Kidney capillary endothelial cell (primary cell): ENCODE measurements around the gene AHCYL1.
"Not testable (repeated sequence)": the region's sequence is repeated elsewhere in the genome, so short reads cannot be mapped to it uniquely, and the experiment has no call there.

Source experiments
- DNase-seq: peaks from one replicate; pipeline ENCODE4 v3.0.0-alpha.2; 2018; ENCODE audit warnings: low spot score

AHCYL1 gene

GRCh38 chr1:109984456-109985246, at the start of gene AHCYL1:
AHCYL1 (plus strand) TSS chr1:109984765; CDS start chr1:109985053, 288 bp downstream.
- peak; percentile 98 for DNase-seq

- DNase-seq, result no peak
Measured at GRCh38 chr1:109935451-109935900, 49.1 kb upstream of the AHCYL1 start.

DNA sequence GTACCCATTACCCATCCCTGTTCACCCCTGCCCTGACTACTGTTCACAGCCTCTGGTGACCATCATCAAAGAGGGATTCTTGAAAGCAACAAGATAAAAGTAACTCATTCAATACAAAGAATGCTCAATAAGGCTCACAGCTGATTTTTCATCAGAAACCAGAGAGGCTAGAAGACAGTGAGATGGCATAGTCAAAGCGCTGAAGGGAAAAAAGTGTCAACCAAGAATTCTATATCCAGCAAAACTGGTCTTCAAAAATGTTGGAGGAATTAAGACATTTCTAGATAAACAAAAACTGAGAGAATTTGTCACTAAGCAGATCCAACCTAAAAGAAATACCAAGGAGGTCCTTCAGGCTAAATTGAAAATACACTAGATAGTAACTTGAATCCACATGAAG, 46.8 kb upstream of the AHCYL1 start:
- no peak for DNase-seq

DNA sequence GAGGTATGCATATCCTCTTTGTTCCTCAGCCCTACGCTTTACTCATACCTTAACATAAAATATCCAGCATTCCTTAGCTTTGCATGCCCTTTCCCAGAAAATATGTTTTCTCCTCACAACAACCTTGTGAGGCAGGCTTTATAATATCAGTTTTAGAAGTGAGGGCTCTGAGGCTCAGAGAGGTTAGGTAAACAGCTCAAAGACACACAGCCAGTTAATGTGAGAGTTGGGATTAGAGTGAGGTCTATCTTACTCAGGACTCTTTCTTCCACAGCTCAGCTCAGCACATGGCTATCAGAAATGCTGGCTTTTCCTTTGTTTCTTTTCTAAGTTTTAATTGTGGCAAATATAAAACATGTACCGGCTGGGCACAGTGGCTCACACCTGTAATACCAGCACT, 46.0 kb upstream of the AHCYL1 start:
- no peak for DNase-seq

DNA sequence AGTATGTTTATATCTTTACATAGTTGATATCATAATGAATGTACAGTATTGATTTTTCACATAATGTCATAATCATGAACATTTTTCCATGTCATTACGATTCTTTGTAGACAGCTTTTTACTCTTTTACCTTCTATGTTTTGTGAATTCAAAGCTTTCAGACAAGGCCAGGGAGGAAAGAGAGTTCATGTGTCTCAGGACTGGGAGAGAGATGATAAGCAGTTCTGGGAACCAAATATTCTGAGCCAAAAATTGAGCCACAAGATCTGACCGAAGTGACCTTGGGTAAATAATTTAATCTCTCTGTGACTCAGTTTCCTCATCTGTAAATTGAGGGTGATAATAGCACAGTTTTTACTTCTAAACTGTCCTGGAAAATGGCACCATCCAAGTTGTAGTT, 42.1 kb upstream of the AHCYL1 start:
- no peak for DNase-seq

GRCh38 chr1:109944541-109944940, 40.0 kb upstream of the AHCYL1 start:
- no peak for DNase-seq

- DNase-seq, result no peak
Measured at GRCh38 chr1:109946511-109946910, 38.1 kb upstream of the AHCYL1 start.

DNA sequence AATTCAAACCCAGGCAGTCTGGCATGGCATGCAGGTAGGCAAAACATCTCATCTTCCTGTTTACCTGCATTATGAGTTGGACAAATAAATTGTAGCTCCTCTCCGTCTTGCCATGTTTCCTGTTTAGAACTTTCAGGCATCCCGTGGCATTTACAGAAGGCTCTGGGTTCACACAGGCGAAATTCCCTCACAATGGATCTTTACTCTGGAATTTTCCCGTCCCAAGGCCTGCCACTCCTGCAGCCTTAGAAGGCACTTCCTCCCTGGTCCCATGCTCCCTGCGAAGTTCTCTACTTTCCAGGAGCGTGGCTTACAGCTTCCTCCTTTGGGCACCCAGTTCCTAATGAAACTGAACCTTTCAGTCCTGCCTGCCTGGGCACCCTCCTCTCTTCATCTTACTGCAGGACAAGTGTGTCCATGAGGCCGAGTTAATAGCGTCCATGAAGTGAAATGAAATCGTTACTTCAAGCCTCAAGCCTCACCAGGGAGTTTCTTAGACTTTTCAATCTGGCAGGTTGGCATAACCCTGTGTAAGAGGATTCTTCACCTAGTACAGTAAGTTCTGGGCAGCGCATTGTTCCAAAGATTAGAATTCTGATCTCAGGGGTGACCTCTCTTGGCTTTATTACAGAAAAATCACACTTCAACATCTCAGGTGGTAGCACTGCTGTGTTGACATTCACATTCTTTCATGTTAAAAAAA, 36.8 kb upstream of the AHCYL1 start:
- no peak for DNase-seq

DNA sequence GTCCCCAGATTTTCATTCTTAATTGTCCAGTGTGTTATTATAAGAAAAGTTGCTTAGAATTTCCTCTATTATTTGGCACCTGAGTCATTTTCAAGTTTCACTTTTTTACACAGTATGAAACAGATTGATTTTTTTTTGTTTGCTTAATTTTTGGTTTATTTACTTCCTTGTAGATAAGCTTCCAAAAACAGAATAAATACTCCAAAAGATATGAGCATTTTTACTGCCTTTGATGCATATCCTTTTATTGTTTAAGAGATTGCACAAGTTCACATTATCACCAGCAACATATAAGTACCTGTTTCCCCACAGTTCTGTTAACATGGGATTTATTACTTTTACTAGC, 36.3 kb upstream of the AHCYL1 start:
- DNase-seq, result no peak

DNA sequence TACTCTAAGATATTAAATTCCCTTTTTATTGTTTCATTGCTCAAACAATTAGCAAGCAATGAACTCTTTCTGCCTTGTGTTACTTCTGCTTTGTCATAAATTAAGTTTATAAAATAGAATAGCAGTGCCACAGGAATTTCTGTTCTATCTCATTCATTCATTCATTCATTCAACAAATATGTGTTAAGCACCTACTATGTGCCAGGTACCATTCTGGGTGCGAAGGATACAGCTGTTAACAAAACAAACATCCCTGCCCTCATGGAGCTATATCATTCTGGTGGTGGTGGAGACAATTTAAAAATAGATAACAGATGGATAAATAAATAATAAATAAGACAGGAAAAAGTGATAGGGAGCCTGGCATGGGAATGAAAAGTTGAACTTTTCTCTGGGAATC, 34.5 kb upstream of the AHCYL1 start:
- DNase-seq, result no peak

GRCh38 chr1:109950509-109950908, 34.1 kb upstream of the AHCYL1 start:
- DNase-seq, result no peak

DNA sequence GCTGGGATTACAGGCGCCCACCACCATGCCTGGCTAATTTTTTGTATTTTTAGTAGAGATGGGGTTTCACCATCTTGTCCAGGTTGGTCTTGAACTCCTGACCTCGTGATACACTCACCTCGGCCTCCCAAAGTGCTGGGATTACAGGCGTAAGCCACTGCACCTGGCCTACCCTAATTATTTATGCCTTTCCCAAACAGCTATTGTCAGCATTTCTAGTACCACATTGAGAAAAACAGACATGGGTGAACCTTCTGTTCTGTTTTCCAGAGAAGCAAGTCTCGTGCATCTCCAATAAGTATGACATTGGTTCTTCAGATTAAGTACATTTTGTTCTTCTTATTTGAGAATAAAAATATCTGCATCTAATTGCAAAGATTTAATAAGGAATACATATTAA, 33.1 kb upstream of the AHCYL1 start:
- DNase-seq, result not testable (repeated sequence)

- DNase-seq, result no peak
Measured at GRCh38 chr1:109954041-109954512, 30.5 kb upstream of the AHCYL1 start.

- no peak for DNase-seq
Measured at GRCh38 chr1:109959632-109959973, 25.0 kb upstream of the AHCYL1 start.

DNA sequence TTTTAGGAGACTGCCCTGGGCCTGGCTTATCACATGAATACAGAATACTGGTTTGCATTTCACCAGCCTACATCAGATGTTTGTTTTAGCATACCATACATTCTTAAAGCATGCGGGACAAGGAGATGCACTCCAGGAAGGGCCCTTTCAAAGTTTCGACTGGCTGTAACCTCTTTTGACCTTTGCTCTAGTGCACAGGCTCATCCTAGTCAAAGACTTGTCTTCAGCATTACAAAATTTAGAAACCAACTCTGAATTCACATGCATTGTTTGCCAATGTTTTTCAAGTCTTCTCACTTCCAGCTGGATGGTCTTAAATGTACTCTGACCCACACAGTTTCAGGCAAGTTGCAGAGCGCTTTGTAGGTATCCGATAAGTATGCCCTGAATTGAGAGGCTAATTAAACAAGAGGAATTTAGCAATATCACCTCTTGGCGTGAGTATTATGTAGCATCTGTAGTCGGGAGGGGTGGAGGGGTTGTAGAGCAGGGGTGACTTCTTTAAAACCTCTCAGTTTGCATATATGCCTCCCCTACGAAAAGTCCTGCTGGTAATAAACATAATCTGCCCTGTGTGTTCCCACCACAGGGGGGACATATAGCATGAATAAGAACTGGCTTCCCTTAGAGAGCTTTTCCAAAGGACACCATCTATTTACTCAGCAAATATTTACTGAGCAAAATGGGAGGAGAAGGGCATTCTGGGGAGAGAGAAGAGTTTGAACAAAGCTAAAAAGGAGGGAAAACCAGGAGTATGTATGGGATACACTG, 24.4 kb upstream of the AHCYL1 start:
- no peak for DNase-seq

- DNase-seq, result no peak
Measured at GRCh38 chr1:109960745-109961094, 23.8 kb upstream of the AHCYL1 start.

DNA sequence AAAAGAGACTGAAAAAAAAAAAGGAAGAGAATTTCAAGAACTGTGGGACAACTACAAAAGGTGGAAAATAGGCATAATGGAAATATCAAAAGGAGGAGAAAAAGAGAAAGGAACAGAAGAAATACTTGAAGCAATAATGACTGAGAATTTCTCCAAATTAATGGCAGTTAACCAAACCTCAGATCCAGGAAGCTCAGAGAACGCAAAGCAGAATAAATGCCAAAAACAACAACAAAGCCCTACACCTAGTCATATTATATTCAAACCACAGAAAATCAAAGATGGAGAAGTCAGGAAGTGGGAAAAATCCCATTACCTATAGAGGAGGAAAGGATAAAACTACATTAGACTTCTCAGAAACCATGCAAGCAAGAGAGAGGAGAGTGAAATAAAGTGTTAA, 20.7 kb upstream of the AHCYL1 start:
- no peak for DNase-seq

- no peak for DNase-seq
Measured at GRCh38 chr1:109969146-109969829, 15.3 kb upstream of the AHCYL1 start.

- DNase-seq, result no peak
Measured at GRCh38 chr1:109969907-109970306, 14.7 kb upstream of the AHCYL1 start.

- DNase-seq, result no peak
Measured at GRCh38 chr1:109971559-109971958, 13.0 kb upstream of the AHCYL1 start.

- DNase-seq, result no peak
Measured at GRCh38 chr1:109974191-109974590, 10.4 kb upstream of the AHCYL1 start.

DNA sequence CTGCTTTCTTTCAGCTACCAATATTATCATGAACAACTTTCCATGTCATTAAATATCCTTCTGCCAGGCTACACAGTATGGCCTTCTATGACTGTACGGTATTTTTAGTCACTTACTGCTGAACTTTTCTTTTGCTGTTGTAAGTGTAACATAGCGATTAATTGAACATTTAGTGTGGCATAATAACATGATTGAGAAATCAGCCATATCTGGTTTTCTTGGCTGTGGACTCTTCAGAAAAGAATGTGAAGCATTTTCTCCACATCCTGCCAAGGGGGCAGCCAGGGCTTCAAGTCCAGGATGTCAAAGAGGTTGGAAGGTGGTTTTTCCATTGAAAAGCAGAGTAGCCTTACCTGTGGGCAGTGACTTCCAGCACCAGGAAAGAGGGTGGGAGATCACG, 8.8 kb upstream of the AHCYL1 start:
- peak; percentile 7 for DNase-seq
